OCI-LY7 (cell line): Measurements from ENCODE around the gene PACSIN2. TPM values are rescaled to one million over a fixed set of nuclear protein-coding genes. Genes with fewer than 3 reads are reported as not detected.

ENCODE experiments used
- BruUV-seq: library from RNA; stranded (reverse); fragments of 400-500 nt; replicated peaks from 2 replicates; lab custom pipeline; 2021; lab: Mats Ljungman, UMichigan
- CTCF ChIA-PET: fragments of 300-600 bp; sonication (Branson Sonifier 250); formaldehyde crosslinking; loops from one replicate; lab custom pipeline; 2022; ENCODE audit warnings: antibody characterized with exemption; ENCODE audit not compliant: unreplicated experiment; lab: Charles Lee
- POLR2A ChIA-PET: fragments of 300-600 bp; sonication (Branson Sonifier 250); formaldehyde crosslinking; loops from one replicate; lab custom pipeline; 2022; ENCODE audit warnings: antibody characterized with exemption; lab: Charles Lee
- DNase-seq: peaks from one replicate; pipeline ENCODE4 v3.0.0-alpha.2; 2015; ENCODE audit warnings: low spot score
- H2AFZ ChIP-seq: fragments of 200-600 bp; sonication (generic), shearing (Covaris generic); 2 replicates; pipeline ENCODE4 v1.6.1; 2014; ENCODE audit warnings: mild to moderate bottlenecking, antibody characterized with exemption, low read length, moderate library complexity
- H3K27ac ChIP-seq: fragments of 200-600 bp; sonication (generic); 2 replicates; pipeline ENCODE4 v1.5.1; 2014; ENCODE audit warnings: mixed run types, low read depth, mild to moderate bottlenecking, moderate library complexity, low read length, inconsistent platforms; ENCODE audit not compliant: poor library complexity, severe bottlenecking
- H3K36me3 ChIP-seq: fragments of 200-600 bp; sonication (generic); 2 replicates; pipeline ENCODE4 v1.6.1; 2014; ENCODE audit warnings: mild to moderate bottlenecking, antibody characterized with exemption, low read length, moderate library complexity, mixed read lengths; ENCODE audit not compliant: insufficient read depth
- H3K4me1 ChIP-seq: fragments of 200-600 bp; sonication (generic); 2 replicates; pipeline ENCODE4 v1.5.1; 2014; ENCODE audit warnings: mild to moderate bottlenecking, low read length; ENCODE audit not compliant: insufficient read depth, poor library complexity, severe bottlenecking
- H3K4me2 ChIP-seq: fragments of 200-600 bp; sonication (generic); 2 replicates; pipeline ENCODE4 v1.6.1; 2014; ENCODE audit warnings: mild to moderate bottlenecking, low read length
- H3K4me3 ChIP-seq: fragments of 200-600 bp; sonication (generic); 2 replicates; pipeline ENCODE4 v1.5.1; 2014; ENCODE audit warnings: mild to moderate bottlenecking, low read depth, low read length; ENCODE audit not compliant: poor library complexity, severe bottlenecking
- H3K79me2 ChIP-seq: fragments of 200-600 bp; sonication (generic); 2 replicates; pipeline ENCODE4 v1.6.1; 2016; ENCODE audit warnings: low read depth, mild to moderate bottlenecking, low read length, moderate library complexity, mixed read lengths; ENCODE audit not compliant: insufficient read depth
- H3K9me2 ChIP-seq: fragments of 200-600 bp; sonication (generic); 2 replicates; pipeline ENCODE4 v1.6.1; 2016; ENCODE audit warnings: mild to moderate bottlenecking, low read length, mixed read lengths; ENCODE audit not compliant: insufficient read depth
- H3K9me3 ChIP-seq: fragments of 200-600 bp; sonication (generic); 2 replicates; pipeline ENCODE4 v1.6.1; 2014; ENCODE audit warnings: mild to moderate bottlenecking, mixed run types, low read length, mixed read lengths
- H4K20me1 ChIP-seq: fragments of 200-600 bp; sonication (generic); 2 replicates; pipeline ENCODE4 v1.6.1; 2014; ENCODE audit warnings: mild to moderate bottlenecking, antibody characterized with exemption, low read length, moderate library complexity, mixed read lengths; ENCODE audit not compliant: insufficient read depth
- CTCF ChIP-seq: fragments of 200-600 bp; sonication (generic); conservative IDR thresholded peaks from 2 replicates; pipeline ENCODE4 v1.5.1; 2014; ENCODE audit warnings: mild to moderate bottlenecking, antibody characterized with exemption, low read length, moderate library complexity, mixed read lengths
- EZH2phosphoT487 ChIP-seq: fragments of 200-600 bp; sonication (generic); IDR thresholded peaks from 2 replicates; pipeline ENCODE4 v1.6.1; 2018; ENCODE audit warnings: low read depth, borderline replicate concordance, mild to moderate bottlenecking, mixed run types, antibody characterized with exemption, low read length, moderate library complexity, mixed read lengths
- intact Hi-C: fragments of 100-400 bp; cut with micrococcal nuclease; formaldehyde crosslinking; loops from one replicate; pipeline ENCODE4 v1.10.0; 2022; ENCODE audit not compliant: unreplicated experiment
- total RNA-seq, 2 experiments: library from RNA; depleted of rRNA in 1 of 2; stranded (reverse); fragments of >200 nt in 1 of 2; shearing (Covaris generic) in 1 of 2; gene quantifications; 2 replicates each; pipeline ENCODE4 v1.2.3, GENCODE V29; 2014 to 2022

PACSIN2 gene
- total RNA-seq, 2 experiments from 2014 or later = 25.4 to 41.7 TPM

GRCh38 chr22:42946546-42947198 is 68.3 kb downstream of the PACSIN2 start:
- Histone ChIP-seq H3K9me2 (no peaks in the 10 kb centered on the region), H4K20me1 (no peaks in the 10 kb centered on the region), H3K4me1 (no peaks in the 10 kb centered on the region), H3K9me3 (no peaks in the 10 kb centered on the region), H3K27ac (no peak overlapping the region), H3K36me3 (0 out of 2 replicates have a peak, but pooled peaks cover 6% of the 10 kb centered on the region), H3K4me2 (no peak overlapping the region), H3K4me3 (no peak overlapping the region), H3K79me2 (no peaks in the 10 kb centered on the region), H2AFZ (no peak overlapping the region)
- CTCF ChIA-PET = no interaction called here
- no peak for DNase-seq
- BruUV-seq = no TSS peak
- intact Hi-C loops = no loop called here
- POLR2A ChIA-PET = no interaction called here
- TF ChIP-seq CTCF (no peak), EZH2phosphoT487 (no peak)

- H4K20me1 ChIP-seq = no peaks in the 10 kb centered on the region
- no peak for TF ChIP-seq EZH2phosphoT487
- no peak for TF ChIP-seq CTCF
- H3K79me2 ChIP-seq = no peaks in the 10 kb centered on the region
- H3K27ac ChIP-seq = no peak overlapping the region
- DNase-seq = no peak
- CTCF ChIA-PET = no interaction called here
- intact Hi-C loops = no loop called here
- 0 out of 2 replicates have a peak, but pooled peaks cover 6% of the 10 kb centered on the region for H3K36me3 ChIP-seq
- H3K4me3 ChIP-seq = no peak overlapping the region
- POLR2A ChIA-PET = no interaction called here
- no peaks in the 10 kb centered on the region for H3K9me2 ChIP-seq
- H2AFZ ChIP-seq = no peak overlapping the region
- H3K4me1 ChIP-seq = no peaks in the 10 kb centered on the region
- no peaks in the 10 kb centered on the region for H3K9me3 ChIP-seq
- no peak overlapping the region for H3K4me2 ChIP-seq
- BruUV-seq = no TSS peak
Measured at GRCh38 chr22:42945736-42946135, 69.2 kb downstream of the PACSIN2 start.

- DNase-seq = no peak
- TF ChIP-seq EZH2phosphoT487 = no peak
- no peak for TF ChIP-seq CTCF
- Histone ChIP-seq H3K79me2 (no peaks in the 10 kb centered on the region), H3K27ac (no peak overlapping the region), H3K9me2 (no peaks in the 10 kb centered on the region), H3K4me1 (no peaks in the 10 kb centered on the region), H2AFZ (no peak overlapping the region), H3K36me3 (0 out of 2 replicates have a peak, but pooled peaks cover 6% of the 10 kb centered on the region), H3K4me3 (no peak overlapping the region), H3K4me2 (no peak overlapping the region), H3K9me3 (no peaks in the 10 kb centered on the region), H4K20me1 (no peaks in the 10 kb centered on the region)
- no TSS peak for BruUV-seq
- CTCF ChIA-PET = no interaction called here
- intact Hi-C loops = no loop called here
- POLR2A ChIA-PET = no interaction called here
Measured at GRCh38 chr22:42945027-42945426, 69.9 kb downstream of the PACSIN2 start.
